ENCODE measurements around the gene UACA. TPM values are rescaled to one million over a fixed set of nuclear protein-coding genes. Genes with fewer than 3 reads are reported as not detected.

UACA gene
- polyA plus RNA-seq, 2 donors = 27.1 to 83.5 TPM

- WGBS, 2 donors = 70 to 73% methylated on average over 7 of the region's 7 CpGs
- H3K4me3 ChIP-seq (ENCODE audit: low read depth in 1 of 2, low read length in 2 of 2) = no peak overlapping the region
- H3K27me3 ChIP-seq (ENCODE audit: control insufficient read depth in 1 of 2, insufficient read depth in 2 of 2, low read length in 2 of 2) = no peaks in the 10 kb centered on the region
- no peaks in the 10 kb centered on the region for H3K36me3 ChIP-seq (ENCODE audit: control insufficient read depth in 2 of 2, insufficient read depth in 2 of 2, low read length in 1 of 2)
- H3K4me1 ChIP-seq (ENCODE audit: control insufficient read depth in 2 of 2, insufficient read depth in 2 of 2, low read length in 1 of 2) = no peaks in the 10 kb centered on the region
- peak overlapping the region; percentile 16 to 33 for H3K27ac ChIP-seq (ENCODE audit: low read depth in 2 of 2, low read length in 1 of 2)
- H3K9me3 ChIP-seq (ENCODE audit: control insufficient read depth in 2 of 2, insufficient read depth in 1 of 2, low read depth in 1 of 2, low read length in 1 of 2) = no peaks in the 10 kb centered on the region
These were observed 60.1 kb downstream of the UACA start for GRCh38 chr15:70703096-70703878.

DNA sequence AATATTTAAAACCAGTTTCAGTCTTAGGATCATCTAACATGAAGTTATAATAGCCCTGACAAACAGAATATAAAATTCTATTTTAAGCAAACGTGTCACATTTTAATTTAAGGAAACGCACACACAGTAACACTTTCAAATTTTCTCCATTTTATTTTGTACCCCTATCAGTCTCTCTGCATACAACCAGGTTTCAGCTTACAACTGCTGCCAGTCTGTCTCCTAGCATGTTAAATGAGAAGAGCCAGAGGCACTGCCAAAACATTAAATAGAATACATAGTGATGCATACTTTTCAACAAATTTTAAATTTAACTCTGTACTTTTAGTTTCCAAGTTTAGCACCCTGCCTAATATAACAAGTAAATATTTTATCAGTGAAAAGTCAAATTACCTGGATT, 60.8 kb downstream of the UACA start:
- Histone ChIP-seq H3K4me1 (ENCODE audit: control insufficient read depth in 2 of 2, insufficient read depth in 2 of 2, low read length in 1 of 2) (no peaks in the 10 kb centered on the region), H3K36me3 (ENCODE audit: control insufficient read depth in 2 of 2, insufficient read depth in 2 of 2, low read length in 1 of 2) (no peaks in the 10 kb centered on the region), H3K4me3 (ENCODE audit: low read depth in 1 of 2, low read length in 2 of 2) (no peak overlapping the region), H3K27ac (ENCODE audit: low read depth in 2 of 2, low read length in 1 of 2) (no peak overlapping the region), H3K9me3 (ENCODE audit: control insufficient read depth in 2 of 2, insufficient read depth in 1 of 2, low read depth in 1 of 2, low read length in 1 of 2) (no peaks in the 10 kb centered on the region), H3K27me3 (ENCODE audit: control insufficient read depth in 1 of 2, insufficient read depth in 2 of 2, low read length in 2 of 2) (no peaks in the 10 kb centered on the region)
- WGBS, 2 donors = 66 to 75% methylated on average over 2 of the region's 2 CpGs

DNA sequence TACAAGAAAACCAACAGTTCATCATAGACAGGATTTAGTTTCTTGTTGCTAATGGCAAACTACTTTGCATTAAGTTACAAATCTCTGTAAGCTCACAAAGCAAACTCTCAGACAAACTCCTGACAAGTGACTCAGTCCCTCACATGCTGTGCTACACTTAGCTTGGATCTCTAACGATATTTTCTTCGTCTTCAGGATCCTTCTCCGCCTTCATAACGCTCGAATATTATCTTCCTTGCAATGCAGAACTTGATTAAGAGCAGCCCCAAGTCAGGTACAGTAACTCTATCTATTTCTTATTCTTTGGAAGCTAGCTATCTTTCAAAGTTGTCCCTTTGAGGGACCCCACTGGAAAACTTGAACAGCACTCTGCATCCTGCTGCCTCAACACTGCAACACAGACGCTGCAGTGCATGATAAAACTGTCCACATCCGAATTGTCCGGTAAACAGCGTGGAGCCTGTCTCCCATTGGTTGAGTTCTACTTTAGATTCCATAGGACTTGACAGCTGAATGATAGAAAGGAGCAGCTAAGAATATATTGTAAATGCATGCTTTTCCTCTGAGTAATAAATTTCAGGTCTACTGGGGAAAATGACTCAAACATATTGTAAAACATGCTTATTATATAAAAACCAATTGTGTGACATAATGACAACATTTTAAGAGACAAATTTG, 61.3 kb downstream of the UACA start:
- Histone ChIP-seq H3K4me1 (ENCODE audit: control insufficient read depth in 2 of 2, insufficient read depth in 2 of 2, low read length in 1 of 2) (no peaks in the 10 kb centered on the region), H3K4me3 (ENCODE audit: low read depth in 1 of 2, low read length in 2 of 2) (peak overlapping the region in 1 of 2 donors; percentile 33), H3K27me3 (ENCODE audit: control insufficient read depth in 1 of 2, insufficient read depth in 2 of 2, low read length in 2 of 2) (no peaks in the 10 kb centered on the region), H3K27ac (ENCODE audit: low read depth in 2 of 2, low read length in 1 of 2) (peak overlapping the region; percentile 42 to 61), H3K36me3 (ENCODE audit: control insufficient read depth in 2 of 2, insufficient read depth in 2 of 2, low read length in 1 of 2) (no peaks in the 10 kb centered on the region), H3K9me3 (ENCODE audit: control insufficient read depth in 2 of 2, insufficient read depth in 1 of 2, low read depth in 1 of 2, low read length in 1 of 2) (no peaks in the 10 kb centered on the region)
- 55 to 57% methylated on average over 9 of the region's 9 CpGs for WGBS, 2 donors

DNA sequence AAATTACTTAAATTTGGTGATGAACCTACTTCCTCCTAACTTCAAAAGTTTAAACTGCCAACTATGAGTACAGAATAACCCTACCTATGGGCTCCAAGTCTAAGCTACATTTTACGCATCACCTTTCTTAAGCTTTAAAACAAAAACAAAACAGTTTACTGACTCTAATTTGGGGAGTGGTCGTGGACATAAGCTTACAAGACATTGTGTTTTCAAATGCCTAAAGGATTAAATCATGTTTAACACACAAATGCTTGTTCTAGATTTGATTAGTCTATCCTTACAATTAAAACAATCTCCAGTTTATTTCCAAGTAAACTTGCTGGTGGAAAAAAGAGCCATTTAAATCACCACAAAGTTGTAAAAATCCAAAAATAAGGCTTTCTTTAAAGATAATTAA, 62.2 kb downstream of the UACA start:
- no peaks in the 10 kb centered on the region for H3K9me3 ChIP-seq (ENCODE audit: control insufficient read depth in 2 of 2, insufficient read depth in 1 of 2, low read depth in 1 of 2, low read length in 1 of 2)
- H3K27ac ChIP-seq (ENCODE audit: low read depth in 2 of 2, low read length in 1 of 2) = no peak overlapping the region
- WGBS, 2 donors = 51 to 57% methylated on average over 2 of the region's 2 CpGs
- no peaks in the 10 kb centered on the region for H3K27me3 ChIP-seq (ENCODE audit: control insufficient read depth in 1 of 2, insufficient read depth in 2 of 2, low read length in 2 of 2)
- no peaks in the 10 kb centered on the region for H3K36me3 ChIP-seq (ENCODE audit: control insufficient read depth in 2 of 2, insufficient read depth in 2 of 2, low read length in 1 of 2)
- no peak overlapping the region for H3K4me3 ChIP-seq (ENCODE audit: low read depth in 1 of 2, low read length in 2 of 2)
- no peaks in the 10 kb centered on the region for H3K4me1 ChIP-seq (ENCODE audit: control insufficient read depth in 2 of 2, insufficient read depth in 2 of 2, low read length in 1 of 2)

GRCh38 chr15:70699890-70700289, 63.5 kb downstream of the UACA start:
- Histone ChIP-seq H3K36me3 (ENCODE audit: control insufficient read depth in 2 of 2, insufficient read depth in 2 of 2, low read length in 1 of 2) (no peaks in the 10 kb centered on the region), H3K27me3 (ENCODE audit: control insufficient read depth in 1 of 2, insufficient read depth in 2 of 2, low read length in 2 of 2) (no peaks in the 10 kb centered on the region), H3K4me1 (ENCODE audit: control insufficient read depth in 2 of 2, insufficient read depth in 2 of 2, low read length in 1 of 2) (no peaks in the 10 kb centered on the region), H3K9me3 (ENCODE audit: control insufficient read depth in 2 of 2, insufficient read depth in 1 of 2, low read depth in 1 of 2, low read length in 1 of 2) (no peaks in the 10 kb centered on the region), H3K4me3 (ENCODE audit: low read depth in 1 of 2, low read length in 2 of 2) (no peak overlapping the region), H3K27ac (ENCODE audit: low read depth in 2 of 2, low read length in 1 of 2) (no peak overlapping the region)

GRCh38 chr15:70698836-70699390, 64.4 kb downstream of the UACA start:
- WGBS, 2 donors = 62 to 74% methylated on average over 3 of the region's 3 CpGs
- Histone ChIP-seq H3K27ac (ENCODE audit: low read depth in 2 of 2, low read length in 1 of 2) (no peak overlapping the region), H3K9me3 (ENCODE audit: control insufficient read depth in 2 of 2, insufficient read depth in 1 of 2, low read depth in 1 of 2, low read length in 1 of 2) (no peaks in the 10 kb centered on the region), H3K36me3 (ENCODE audit: control insufficient read depth in 2 of 2, insufficient read depth in 2 of 2, low read length in 1 of 2) (no peaks in the 10 kb centered on the region), H3K27me3 (ENCODE audit: control insufficient read depth in 1 of 2, insufficient read depth in 2 of 2, low read length in 2 of 2) (no peaks in the 10 kb centered on the region), H3K4me1 (ENCODE audit: control insufficient read depth in 2 of 2, insufficient read depth in 2 of 2, low read length in 1 of 2) (no peaks in the 10 kb centered on the region), H3K4me3 (ENCODE audit: low read depth in 1 of 2, low read length in 2 of 2) (no peak overlapping the region)

- H3K4me1 ChIP-seq (ENCODE audit: control insufficient read depth in 2 of 2, insufficient read depth in 2 of 2, low read length in 1 of 2) = no peaks in the 10 kb centered on the region
- no peak overlapping the region for H3K27ac ChIP-seq (ENCODE audit: low read depth in 2 of 2, low read length in 1 of 2)
- H3K36me3 ChIP-seq (ENCODE audit: control insufficient read depth in 2 of 2, insufficient read depth in 2 of 2, low read length in 1 of 2) = no peaks in the 10 kb centered on the region
These were observed 64.9 kb downstream of the UACA start for GRCh38 chr15:70698426-70698825.

DNA sequence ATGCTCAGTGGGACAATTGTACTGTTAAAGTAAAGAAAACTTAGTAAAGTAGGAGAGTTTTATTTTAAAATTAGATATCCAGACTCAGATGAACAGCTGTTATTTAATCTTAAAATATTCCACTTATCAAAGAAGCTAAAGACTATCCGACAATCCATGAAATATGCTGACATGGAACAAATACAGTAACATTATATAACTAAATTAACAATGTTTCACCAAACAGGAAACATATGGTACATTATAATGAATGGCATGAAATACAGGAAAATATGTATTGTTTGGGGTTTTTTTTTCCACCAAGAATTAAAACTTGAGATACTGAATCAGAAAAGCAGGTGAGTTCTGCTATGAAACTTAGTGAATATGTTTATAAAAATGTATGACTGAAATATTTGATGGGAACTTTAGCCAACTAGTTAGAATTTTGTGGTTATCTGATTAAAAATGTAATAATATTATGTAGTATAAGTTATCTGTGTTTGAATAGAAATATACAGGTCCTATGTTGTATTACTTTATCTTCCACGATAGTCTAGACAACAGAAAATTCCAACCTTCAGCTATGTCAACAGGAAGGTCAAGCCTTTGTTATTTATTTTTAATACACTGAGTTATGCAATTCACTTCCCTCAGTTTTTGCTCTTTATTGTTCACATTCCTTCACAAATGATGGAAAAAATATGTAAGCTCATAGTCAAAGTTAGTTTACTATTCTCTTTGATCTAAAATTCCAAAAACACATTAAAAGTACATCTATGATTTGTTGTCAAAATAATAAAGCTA, 72.7 kb downstream of the UACA start:
- no peak overlapping the region for H3K27ac ChIP-seq (ENCODE audit: low read depth in 2 of 2, low read length in 1 of 2)
- H3K9me3 ChIP-seq (ENCODE audit: control insufficient read depth in 2 of 2, insufficient read depth in 1 of 2, low read depth in 1 of 2, low read length in 1 of 2) = no peaks in the 10 kb centered on the region
- H3K36me3 ChIP-seq (ENCODE audit: control insufficient read depth in 2 of 2, insufficient read depth in 2 of 2, low read length in 1 of 2) = peaks cover 0 to 1% of the 10 kb centered on the region in 2 donors
- H3K4me1 ChIP-seq (ENCODE audit: control insufficient read depth in 2 of 2, insufficient read depth in 2 of 2, low read length in 1 of 2) = peaks cover 0 to 3% of the 10 kb centered on the region in 2 donors
- WGBS, 2 donors = 47 to 65% methylated on average over 2 of the region's 2 CpGs
- H3K4me3 ChIP-seq (ENCODE audit: low read depth in 1 of 2, low read length in 2 of 2) = no peak overlapping the region
- H3K27me3 ChIP-seq (ENCODE audit: control insufficient read depth in 1 of 2, insufficient read depth in 2 of 2, low read length in 2 of 2) = no peaks in the 10 kb centered on the region

More at GRCh38 chr15:70698426-70698825, 64.9 kb downstream of the UACA start:
- Histone ChIP-seq H3K9me3 (ENCODE audit: control insufficient read depth in 2 of 2, insufficient read depth in 1 of 2, low read depth in 1 of 2, low read length in 1 of 2) (no peaks in the 10 kb centered on the region), H3K27me3 (ENCODE audit: control insufficient read depth in 1 of 2, insufficient read depth in 2 of 2, low read length in 2 of 2) (no peaks in the 10 kb centered on the region), H3K4me3 (ENCODE audit: low read depth in 1 of 2, low read length in 2 of 2) (no peak overlapping the region)

GRCh38 chr15:70690021-70690420, 73.3 kb downstream of the UACA start:
- Histone ChIP-seq H3K27ac (ENCODE audit: low read depth in 2 of 2, low read length in 1 of 2) (no peak overlapping the region), H3K27me3 (ENCODE audit: control insufficient read depth in 1 of 2, insufficient read depth in 2 of 2, low read length in 2 of 2) (no peaks in the 10 kb centered on the region), H3K9me3 (ENCODE audit: control insufficient read depth in 2 of 2, insufficient read depth in 1 of 2, low read depth in 1 of 2, low read length in 1 of 2) (no peaks in the 10 kb centered on the region), H3K36me3 (ENCODE audit: control insufficient read depth in 2 of 2, insufficient read depth in 2 of 2, low read length in 1 of 2) (peaks cover 0 to 1% of the 10 kb centered on the region in 2 donors), H3K4me1 (ENCODE audit: control insufficient read depth in 2 of 2, insufficient read depth in 2 of 2, low read length in 1 of 2) (peaks cover 0 to 3% of the 10 kb centered on the region in 2 donors), H3K4me3 (ENCODE audit: low read depth in 1 of 2, low read length in 2 of 2) (no peak overlapping the region)
- 85 to 93% methylated on average over 2 of the region's 2 CpGs for WGBS, 2 donors

Data from esophagus (tissue), 2 donors.